ENCODE measurements around the gene HPS1.

Gene HPS1

DNA sequence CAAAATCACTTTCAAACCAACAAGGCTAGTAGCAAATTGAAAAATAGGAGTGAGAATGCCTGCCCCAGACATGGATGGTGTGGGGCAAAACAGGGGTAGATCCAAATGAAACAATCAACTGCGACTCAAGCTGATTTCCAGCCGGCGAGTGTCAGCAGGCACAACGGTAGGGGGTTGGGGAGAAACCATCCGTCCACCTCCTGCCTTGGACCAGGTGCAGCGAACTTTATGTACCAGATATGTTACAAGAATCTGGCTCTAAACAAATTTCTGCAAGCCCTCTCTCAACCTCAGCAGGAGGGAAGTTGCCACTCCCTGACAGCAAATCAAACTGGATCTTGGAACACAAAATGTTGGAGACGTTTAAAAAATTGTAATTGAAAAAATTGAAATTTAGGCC, 76.9 kb downstream of the HPS1 start:
- no peaks in the 10 kb centered on the region for H3K9me3 ChIP-seq (ENCODE audit: control insufficient read depth, insufficient read depth, low read length)
- H4K20me1 ChIP-seq (ENCODE audit: control insufficient read depth, insufficient read depth, low read depth, low read length): no peaks in the 10 kb centered on the region
- H3K27ac ChIP-seq (ENCODE audit: low read depth, low read length): no peak overlapping the region
- H3K27me3 ChIP-seq (ENCODE audit: control insufficient read depth, low read length): peaks cover 17% of the 10 kb centered on the region
- H3K4me2 ChIP-seq (ENCODE audit: low read length): no peak overlapping the region
- H3K9me2 ChIP-seq (replicated peaks; ENCODE audit: control insufficient read depth, low read length): no peaks in the 10 kb centered on the region
- H3K4me3 ChIP-seq (ENCODE audit: low read length): no peak overlapping the region
- H3K36me3 ChIP-seq (ENCODE audit: control insufficient read depth, low read length): no peaks in the 10 kb centered on the region
- H3F3A ChIP-seq (ENCODE audit: control insufficient read depth, insufficient read depth): no peaks in the 10 kb centered on the region
- H3K79me2 ChIP-seq (ENCODE audit: control insufficient read depth, low read length): no peaks in the 10 kb centered on the region
- no peaks in the 10 kb centered on the region for H3K4me1 ChIP-seq (ENCODE audit: control insufficient read depth, low read length)
- TF ChIP-seq EZH2phosphoT487 (IDR thresholded peaks at IDR 0.05; ENCODE audit: borderline replicate concordance, low read length): no peak
- TF ChIP-seq, protein P1, sequence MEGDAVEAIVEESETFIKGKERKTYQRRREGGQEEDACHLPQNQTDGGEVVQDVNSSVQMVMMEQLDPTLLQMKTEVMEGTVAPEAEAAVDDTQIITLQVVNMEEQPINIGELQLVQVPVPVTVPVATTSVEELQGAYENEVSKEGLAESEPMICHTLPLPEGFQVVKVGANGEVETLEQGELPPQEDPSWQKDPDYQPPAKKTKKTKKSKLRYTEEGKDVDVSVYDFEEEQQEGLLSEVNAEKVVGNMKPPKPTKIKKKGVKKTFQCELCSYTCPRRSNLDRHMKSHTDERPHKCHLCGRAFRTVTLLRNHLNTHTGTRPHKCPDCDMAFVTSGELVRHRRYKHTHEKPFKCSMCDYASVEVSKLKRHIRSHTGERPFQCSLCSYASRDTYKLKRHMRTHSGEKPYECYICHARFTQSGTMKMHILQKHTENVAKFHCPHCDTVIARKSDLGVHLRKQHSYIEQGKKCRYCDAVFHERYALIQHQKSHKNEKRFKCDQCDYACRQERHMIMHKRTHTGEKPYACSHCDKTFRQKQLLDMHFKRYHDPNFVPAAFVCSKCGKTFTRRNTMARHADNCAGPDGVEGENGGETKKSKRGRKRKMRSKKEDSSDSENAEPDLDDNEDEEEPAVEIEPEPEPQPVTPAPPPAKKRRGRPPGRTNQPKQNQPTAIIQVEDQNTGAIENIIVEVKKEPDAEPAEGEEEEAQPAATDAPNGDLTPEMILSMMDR (IDR thresholded peaks at IDR 0.05; ENCODE audit: low read depth, low read length, poor library complexity, severe bottlenecking): no peak

DNA sequence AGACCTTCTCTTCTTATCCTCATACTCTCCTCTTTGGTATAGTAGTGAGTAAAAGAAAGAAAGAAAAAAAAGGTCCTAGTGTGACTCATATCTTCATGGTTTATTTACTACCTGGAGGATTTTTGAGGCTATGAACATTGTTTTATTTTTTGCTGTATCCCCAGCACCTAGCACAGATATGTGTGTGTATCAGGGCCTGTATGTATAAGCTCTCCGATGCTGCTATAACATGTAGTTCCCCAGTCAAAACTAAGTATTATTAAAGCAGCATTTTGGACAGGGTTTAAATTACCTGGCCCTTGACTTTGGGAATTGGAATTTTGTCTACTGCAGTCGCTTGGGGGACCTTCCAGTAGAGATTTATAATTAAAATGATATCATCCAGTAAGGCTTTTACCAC, 78.1 kb downstream of the HPS1 start:
- H3K4me1 ChIP-seq (ENCODE audit: control insufficient read depth, low read length): no peaks in the 10 kb centered on the region
- H3K79me2 ChIP-seq (ENCODE audit: control insufficient read depth, low read length): no peaks in the 10 kb centered on the region
- no peak overlapping the region for H3K4me3 ChIP-seq (ENCODE audit: low read length)
- H3F3A ChIP-seq (ENCODE audit: control insufficient read depth, insufficient read depth): no peaks in the 10 kb centered on the region
- H3K9me3 ChIP-seq (ENCODE audit: control insufficient read depth, insufficient read depth, low read length): no peaks in the 10 kb centered on the region
- peaks cover 10% of the 10 kb centered on the region for H3K27me3 ChIP-seq (ENCODE audit: control insufficient read depth, low read length)
- no peak overlapping the region for H3K27ac ChIP-seq (ENCODE audit: low read depth, low read length)
- no peak overlapping the region for H3K4me2 ChIP-seq (ENCODE audit: low read length)
- H3K9me2 ChIP-seq (replicated peaks; ENCODE audit: control insufficient read depth, low read length): no peaks in the 10 kb centered on the region
- TF ChIP-seq, protein P1 (IDR thresholded peaks at IDR 0.05; ENCODE audit: low read depth, low read length, poor library complexity, severe bottlenecking): no peak
- no peak for TF ChIP-seq EZH2phosphoT487 (IDR thresholded peaks at IDR 0.05; ENCODE audit: borderline replicate concordance, low read length)
- no peaks in the 10 kb centered on the region for H4K20me1 ChIP-seq (ENCODE audit: control insufficient read depth, insufficient read depth, low read depth, low read length)
- no peaks in the 10 kb centered on the region for H3K36me3 ChIP-seq (ENCODE audit: control insufficient read depth, low read length)

DNA sequence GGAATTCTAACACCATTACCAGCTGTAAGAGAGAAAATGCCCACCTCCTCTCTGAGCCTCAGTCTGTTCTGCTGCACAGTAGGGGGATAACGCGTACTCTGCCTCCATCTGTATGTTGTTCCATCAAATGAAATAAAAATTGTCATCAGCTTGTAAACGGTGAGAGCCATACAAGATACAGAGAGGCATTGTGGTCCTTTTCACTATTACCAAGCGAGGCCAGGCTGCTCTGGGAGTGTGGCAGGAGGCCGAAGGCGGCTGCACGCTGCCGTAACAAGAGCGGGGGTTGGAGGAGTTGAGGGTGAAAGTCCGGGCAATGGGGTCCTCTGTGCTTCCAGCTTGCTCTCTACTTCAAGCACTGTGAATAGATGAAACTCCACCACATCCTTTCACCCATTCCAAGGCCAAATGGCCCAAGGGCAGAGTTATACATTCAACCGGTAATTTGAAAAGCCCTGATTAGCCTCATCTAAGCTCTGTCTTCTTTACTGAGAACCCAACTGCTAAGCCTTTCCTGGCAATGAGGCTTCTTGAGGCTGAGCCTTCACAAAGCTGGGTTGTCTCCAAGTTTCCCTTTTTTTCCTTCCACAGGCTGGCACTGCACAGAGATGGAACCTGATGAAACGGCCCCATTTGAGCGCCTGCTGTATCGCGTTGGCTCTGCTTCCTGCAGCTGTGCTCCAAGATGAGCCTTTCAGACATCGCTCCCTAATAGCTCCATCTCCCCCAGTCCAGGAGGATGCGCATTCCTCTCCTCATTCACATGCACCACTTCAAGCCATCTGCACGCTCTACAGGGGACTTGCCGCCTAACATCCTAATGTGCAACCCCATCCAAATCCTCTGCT, 78.9 kb downstream of the HPS1 start:
- Histone ChIP-seq H3K4me1 (ENCODE audit: control insufficient read depth, low read length) (no peaks in the 10 kb centered on the region), H3K9me3 (ENCODE audit: control insufficient read depth, insufficient read depth, low read length) (no peaks in the 10 kb centered on the region), H3K79me2 (ENCODE audit: control insufficient read depth, low read length) (no peaks in the 10 kb centered on the region), H3K27ac (ENCODE audit: low read depth, low read length) (no peak overlapping the region), H3K27me3 (ENCODE audit: control insufficient read depth, low read length) (peaks cover 8% of the 10 kb centered on the region), H3K9me2 (replicated peaks; ENCODE audit: control insufficient read depth, low read length) (no peaks in the 10 kb centered on the region), H3K36me3 (ENCODE audit: control insufficient read depth, low read length) (no peaks in the 10 kb centered on the region), H4K20me1 (ENCODE audit: control insufficient read depth, insufficient read depth, low read depth, low read length) (no peaks in the 10 kb centered on the region), H3K4me2 (ENCODE audit: low read length) (no peak overlapping the region), H3K4me3 (ENCODE audit: low read length) (no peak overlapping the region), H3F3A (ENCODE audit: control insufficient read depth, insufficient read depth) (no peaks in the 10 kb centered on the region)
- no peak for TF ChIP-seq EZH2phosphoT487 (IDR thresholded peaks at IDR 0.05; ENCODE audit: borderline replicate concordance, low read length)
- TF ChIP-seq, protein P1 (IDR thresholded peaks at IDR 0.05; ENCODE audit: low read depth, low read length, poor library complexity, severe bottlenecking): no peak

Data from DOHH2 (cell line).